ENCODE results near the gene MAST3.
A peak's percentile ranks its signal among the peaks of the same experiment; 100 is the strongest.

Gene MAST3

GRCh38 chr19:18159810-18160209, 62.2 kb downstream of the MAST3 start:
- DNase-seq (ENCODE audit: low spot score): no peak

- no peak for DNase-seq (ENCODE audit: low spot score)
These were observed 63.0 kb downstream of the MAST3 start for GRCh38 chr19:18160493-18160970.

GRCh38 chr19:18160971-18161635, 63.5 kb downstream of the MAST3 start:
- peak; percentile 93 for DNase-seq (ENCODE audit: low spot score)

- DNase-seq (ENCODE audit: low spot score): no peak
These were observed 64.0 kb downstream of the MAST3 start for GRCh38 chr19:18161636-18162002.

- no peak for DNase-seq (ENCODE audit: low spot score)
These were observed 66.5 kb downstream of the MAST3 start for GRCh38 chr19:18164072-18164471.

GRCh38 chr19:18165794-18166544, 68.4 kb downstream of the MAST3 start:
- DNase-seq (ENCODE audit: low spot score): no peak

- no peak for DNase-seq (ENCODE audit: low spot score)
These were observed 69.4 kb downstream of the MAST3 start for GRCh38 chr19:18167011-18167410.

GRCh38 chr19:18167975-18168645, 70.5 kb downstream of the MAST3 start:
- peak; percentile 89 for DNase-seq (ENCODE audit: low spot score)

- DNase-seq (ENCODE audit: low spot score): peak; percentile 39
These were observed 71.2 kb downstream of the MAST3 start for GRCh38 chr19:18168673-18169381.

- DNase-seq (ENCODE audit: low spot score): peak; percentile 65
These were observed 73.2 kb downstream of the MAST3 start for GRCh38 chr19:18170714-18171255.

- DNase-seq (ENCODE audit: low spot score): peak; percentile 55
These were observed 74.2 kb downstream of the MAST3 start for GRCh38 chr19:18171605-18172327.

- peak; percentile 25 for DNase-seq (ENCODE audit: low spot score)
These were observed 74.9 kb downstream of the MAST3 start for GRCh38 chr19:18172331-18173053.

GRCh38 chr19:18173054-18173571, 75.5 kb downstream of the MAST3 start:
- DNase-seq (ENCODE audit: low spot score): peak; percentile 64

GRCh38 chr19:18173572-18174288, 76.2 kb downstream of the MAST3 start, which contains the start of gene IFI30:
IFI30 (plus strand) TSS chr19:18173813; CDS start chr19:18173842, 29 bp downstream.
- DNase-seq (ENCODE audit: low spot score): peak; percentile 91

- DNase-seq (ENCODE audit: low spot score): no peak
These were observed 77.4 kb downstream of the MAST3 start for GRCh38 chr19:18174983-18175382.

GRCh38 chr19:18176367-18177310, 79.1 kb downstream of the MAST3 start:
- no peak for DNase-seq (ENCODE audit: low spot score)

- DNase-seq (ENCODE audit: low spot score): no peak
These were observed 82.4 kb downstream of the MAST3 start for GRCh38 chr19:18179957-18180356.

GRCh38 chr19:18183529-18183928, 86.0 kb downstream of the MAST3 start:
- no peak for DNase-seq (ENCODE audit: low spot score)

Data from germinal center (tissue), 1 donor.